ENCODE results near the gene SHROOM4.

GRCh38 chrX:50815120-50815519 lies 1.1 kb upstream of the SHROOM4 start:
- no peak for TF ChIP-seq POLR2A (IDR thresholded peaks at IDR 0.05)
- no peak for TF ChIP-seq CTCF (IDR thresholded peaks at IDR 0.05)
